ENCODE results near the gene NCAPD2.
"Not testable (repeated sequence)": the region's sequence is repeated elsewhere in the genome, so short reads cannot be mapped to it uniquely, and the experiment has no call there.

The NCAPD2 gene

DNA sequence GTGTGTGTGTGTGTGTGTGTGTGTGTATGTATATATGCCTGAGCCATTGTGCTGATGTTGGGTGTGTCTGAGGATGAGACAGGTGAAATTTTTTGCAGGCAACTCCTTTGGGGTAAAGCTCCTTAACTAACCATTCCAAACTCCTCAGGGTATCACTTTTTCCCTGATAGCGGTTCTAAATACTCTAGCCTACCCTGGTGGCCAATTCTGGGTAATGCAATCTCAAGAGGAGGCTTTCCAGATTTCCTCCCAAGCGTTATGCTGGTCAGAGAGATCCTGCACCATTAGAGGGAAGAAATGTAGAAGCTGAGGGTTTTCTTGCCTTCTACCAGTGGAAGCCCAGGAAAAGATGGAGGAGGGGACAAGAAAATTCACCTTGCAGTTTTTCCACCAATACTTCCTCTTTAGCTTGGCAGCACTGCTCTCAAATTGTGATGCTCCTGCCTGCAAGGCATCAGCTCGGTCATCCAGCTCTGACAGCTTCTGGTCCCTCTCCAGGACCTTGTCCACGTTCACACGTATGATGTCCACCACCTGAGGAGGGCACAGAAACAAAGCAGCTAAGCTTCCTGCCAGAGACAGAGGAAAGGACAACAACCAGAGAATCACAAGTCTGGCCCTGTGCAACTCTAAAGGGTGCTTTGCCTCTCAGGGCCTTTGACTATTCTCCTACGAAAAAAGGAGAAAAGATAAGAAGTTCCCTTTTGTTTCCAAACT, 28.3 kb upstream of the NCAPD2 start:
- Histone ChIP-seq H3K36me3 (ENCODE audit: control insufficient read depth in 2 of 2, insufficient read depth in 2 of 2, low read length in 2 of 2) (peaks cover 51 to 53% of the 10 kb centered on the region in 2 donors), H3K9me3 (ENCODE audit: control insufficient read depth in 2 of 2, low read length in 2 of 2) (no peaks in the 10 kb centered on the region), H3K4me3 (ENCODE audit: low read length in 2 of 2) (no peak overlapping the region), H3K4me1 (ENCODE audit: control insufficient read depth, insufficient read depth, low read length) (peaks cover 27% of the 10 kb centered on the region), H3K27me3 (ENCODE audit: control insufficient read depth in 1 of 2, insufficient read depth in 2 of 2, low read length in 2 of 2) (no peaks in the 10 kb centered on the region), H3K9ac (ENCODE audit: low read length in 2 of 2) (peak overlapping the region in 1 of 2 donors; percentile 51), H3K27ac (ENCODE audit: low read length) (peak overlapping the region; percentile 24)

DNA sequence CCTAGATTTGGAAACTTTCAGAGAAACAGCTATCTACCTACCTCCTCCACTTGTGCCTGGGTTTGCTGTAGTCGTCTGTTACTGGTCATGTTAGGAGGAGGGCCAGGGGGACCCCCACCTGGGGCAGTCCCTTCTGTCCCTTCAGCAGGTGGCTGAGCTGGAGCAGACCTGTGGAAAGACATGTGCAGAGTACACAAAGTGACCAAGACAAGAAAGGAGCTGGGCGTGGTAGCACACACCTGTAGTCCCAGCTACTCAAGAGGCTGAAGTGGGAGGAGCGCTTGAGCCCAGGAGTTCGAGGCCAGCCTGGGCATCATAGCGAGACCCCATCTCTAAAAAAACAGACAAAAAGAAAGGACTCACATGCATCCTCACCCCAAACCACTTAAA, 27.7 kb upstream of the NCAPD2 start:
- H3K4me3 ChIP-seq (ENCODE audit: low read length in 2 of 2), result no peak overlapping the region
- peaks cover 25% of the 10 kb centered on the region for H3K4me1 ChIP-seq (ENCODE audit: control insufficient read depth, insufficient read depth, low read length)
- no peaks in the 10 kb centered on the region for H3K9me3 ChIP-seq (ENCODE audit: control insufficient read depth in 2 of 2, low read length in 2 of 2)
- H3K27me3 ChIP-seq (ENCODE audit: control insufficient read depth in 1 of 2, insufficient read depth in 2 of 2, low read length in 2 of 2), result no peaks in the 10 kb centered on the region
- H3K27ac ChIP-seq (ENCODE audit: low read length), result peak overlapping the region; percentile 24
- H3K36me3 ChIP-seq (ENCODE audit: control insufficient read depth in 2 of 2, insufficient read depth in 2 of 2, low read length in 2 of 2), result peaks cover 46 to 47% of the 10 kb centered on the region in 2 donors
- no peak overlapping the region for H3K9ac ChIP-seq (ENCODE audit: low read length in 2 of 2)

DNA sequence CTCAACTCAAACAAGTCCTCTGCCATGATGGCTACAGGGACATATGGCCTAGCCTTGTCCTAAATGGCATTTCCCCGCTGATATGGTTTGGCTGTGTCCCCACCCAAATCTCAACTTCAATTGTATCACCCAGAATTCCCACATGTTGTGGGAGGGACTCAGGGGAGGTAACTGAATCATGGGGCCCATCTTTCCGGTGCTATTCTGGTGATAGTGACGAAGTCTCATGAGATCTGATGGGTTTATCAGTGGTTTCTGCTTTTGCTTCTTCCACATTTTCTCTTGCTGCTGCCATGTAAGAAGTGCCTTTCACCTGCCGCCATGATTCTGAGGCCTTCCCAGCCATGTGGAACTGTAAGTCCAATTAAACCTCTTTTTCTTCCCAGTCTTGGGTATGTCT, 27.2 kb upstream of the NCAPD2 start:
- peaks cover 28% of the 10 kb centered on the region for H3K4me1 ChIP-seq (ENCODE audit: control insufficient read depth, insufficient read depth, low read length)
- not testable (repeated sequence) for H3K9me3 ChIP-seq (ENCODE audit: control insufficient read depth in 2 of 2, low read length in 2 of 2); H3K27me3 ChIP-seq (ENCODE audit: control insufficient read depth in 1 of 2, insufficient read depth in 2 of 2, low read length in 2 of 2); H3K4me3 ChIP-seq (ENCODE audit: low read length in 2 of 2); H3K27ac ChIP-seq (ENCODE audit: low read length); H3K9ac ChIP-seq (ENCODE audit: low read length in 2 of 2)
- peaks cover 41% of the 10 kb centered on the region in 2 donors for H3K36me3 ChIP-seq (ENCODE audit: control insufficient read depth in 2 of 2, insufficient read depth in 2 of 2, low read length in 2 of 2)

DNA sequence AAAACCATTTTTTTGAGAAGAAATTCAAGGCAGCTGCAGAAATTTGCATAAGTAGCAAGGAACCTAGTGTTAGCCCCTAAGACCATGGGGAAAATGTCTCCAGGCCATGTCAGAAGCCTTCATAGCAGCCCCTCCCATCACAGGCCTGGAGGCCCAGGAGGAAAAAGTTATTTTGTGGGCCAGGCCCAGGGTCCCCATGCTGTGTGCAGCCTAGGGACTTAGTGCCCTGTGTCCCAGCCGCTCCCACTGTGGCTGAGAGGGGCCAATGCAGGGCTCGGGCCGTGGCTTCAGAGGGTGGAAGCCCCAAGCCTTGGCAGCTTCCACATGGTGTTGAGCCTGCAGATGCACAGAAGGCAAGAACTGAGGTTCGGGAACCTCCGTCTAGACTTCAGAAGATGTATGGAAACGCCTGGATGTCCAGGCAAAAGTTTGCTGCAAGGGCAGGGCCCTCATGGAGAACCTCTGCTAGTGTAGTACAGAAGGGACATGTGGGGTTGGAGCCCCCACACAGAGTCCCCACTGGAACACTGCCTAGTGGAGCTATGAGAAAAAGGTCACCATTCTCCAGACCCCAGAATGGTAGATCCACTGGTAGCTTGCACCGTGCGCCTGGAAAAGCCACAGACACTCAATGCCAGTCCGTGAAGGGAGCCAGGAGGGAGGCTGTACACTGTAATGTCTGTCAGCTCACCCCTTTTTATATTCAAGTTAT, 26.2 kb upstream of the NCAPD2 start:
- not testable (repeated sequence) for H3K27me3 ChIP-seq (ENCODE audit: control insufficient read depth in 1 of 2, insufficient read depth in 2 of 2, low read length in 2 of 2); H3K9me3 ChIP-seq (ENCODE audit: control insufficient read depth in 2 of 2, low read length in 2 of 2); H3K27ac ChIP-seq (ENCODE audit: low read length); H3K9ac ChIP-seq (ENCODE audit: low read length in 2 of 2); H3K4me3 ChIP-seq (ENCODE audit: low read length in 2 of 2)
- H3K4me1 ChIP-seq (ENCODE audit: control insufficient read depth, insufficient read depth, low read length), result peaks cover 28% of the 10 kb centered on the region
- H3K36me3 ChIP-seq (ENCODE audit: control insufficient read depth in 2 of 2, insufficient read depth in 2 of 2, low read length in 2 of 2), result peaks cover 31 to 33% of the 10 kb centered on the region in 2 donors

DNA sequence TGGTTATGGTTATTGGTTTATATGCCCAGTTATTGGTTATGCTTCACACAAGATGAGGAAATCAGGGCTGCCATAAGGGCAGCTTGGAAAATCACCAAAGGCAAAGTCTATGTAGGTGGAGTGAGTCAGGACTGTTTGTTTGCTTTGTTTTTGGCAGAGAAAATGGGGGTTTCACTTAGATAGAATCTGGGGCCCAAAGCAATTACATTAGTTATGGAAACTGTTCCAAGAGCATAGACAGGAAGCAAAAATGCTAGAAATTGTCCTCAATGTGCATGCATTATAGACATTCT, 25.7 kb upstream of the NCAPD2 start:
- H3K27ac ChIP-seq (ENCODE audit: low read length), result no peak overlapping the region

DNA sequence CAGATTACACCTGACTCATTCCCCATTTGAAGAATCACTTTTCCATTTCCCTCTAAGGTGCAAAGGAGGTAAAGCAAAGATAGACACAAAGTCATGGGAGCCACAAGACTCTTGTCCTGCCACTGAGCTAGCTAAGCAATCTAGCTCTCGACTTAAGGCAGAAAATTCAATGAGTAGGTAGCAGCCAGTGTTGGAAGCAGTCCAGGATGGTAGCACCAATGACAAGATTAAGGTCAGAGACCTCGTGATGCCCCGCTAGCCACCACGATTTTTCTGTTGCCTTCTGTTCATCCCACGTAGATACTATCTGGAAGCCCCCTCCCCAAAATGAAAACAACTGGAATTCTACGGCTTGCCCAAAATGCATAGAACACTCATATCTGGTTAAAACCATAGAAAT, 24.8 kb upstream of the NCAPD2 start:
- Histone ChIP-seq H3K27me3 (ENCODE audit: control insufficient read depth in 1 of 2, insufficient read depth in 2 of 2, low read length in 2 of 2) (no peaks in the 10 kb centered on the region), H3K36me3 (ENCODE audit: control insufficient read depth in 2 of 2, insufficient read depth in 2 of 2, low read length in 2 of 2) (peaks cover 19 to 20% of the 10 kb centered on the region in 2 donors), H3K9ac (ENCODE audit: low read length in 2 of 2) (peak overlapping the region; percentile 13 to 51), H3K27ac (ENCODE audit: low read length) (no peak overlapping the region), H3K4me3 (ENCODE audit: low read length in 2 of 2) (peak overlapping the region; percentile 87 to 90), H3K4me1 (ENCODE audit: control insufficient read depth, insufficient read depth, low read length) (peaks cover 21% of the 10 kb centered on the region), H3K9me3 (ENCODE audit: control insufficient read depth in 2 of 2, low read length in 2 of 2) (no peaks in the 10 kb centered on the region)

More for the DNA sequence above, 25.7 kb upstream of the NCAPD2 start:
- H3K9ac ChIP-seq (ENCODE audit: low read length in 2 of 2), result no peak overlapping the region
- peaks cover 25% of the 10 kb centered on the region for H3K4me1 ChIP-seq (ENCODE audit: control insufficient read depth, insufficient read depth, low read length)
- peak overlapping the region in 1 of 2 donors; percentile 87 for H3K4me3 ChIP-seq (ENCODE audit: low read length in 2 of 2)
- H3K36me3 ChIP-seq (ENCODE audit: control insufficient read depth in 2 of 2, insufficient read depth in 2 of 2, low read length in 2 of 2), result peaks cover 26 to 28% of the 10 kb centered on the region in 2 donors
- no peaks in the 10 kb centered on the region for H3K27me3 ChIP-seq (ENCODE audit: control insufficient read depth in 1 of 2, insufficient read depth in 2 of 2, low read length in 2 of 2)
- H3K9me3 ChIP-seq (ENCODE audit: control insufficient read depth in 2 of 2, low read length in 2 of 2), result no peaks in the 10 kb centered on the region

DNA sequence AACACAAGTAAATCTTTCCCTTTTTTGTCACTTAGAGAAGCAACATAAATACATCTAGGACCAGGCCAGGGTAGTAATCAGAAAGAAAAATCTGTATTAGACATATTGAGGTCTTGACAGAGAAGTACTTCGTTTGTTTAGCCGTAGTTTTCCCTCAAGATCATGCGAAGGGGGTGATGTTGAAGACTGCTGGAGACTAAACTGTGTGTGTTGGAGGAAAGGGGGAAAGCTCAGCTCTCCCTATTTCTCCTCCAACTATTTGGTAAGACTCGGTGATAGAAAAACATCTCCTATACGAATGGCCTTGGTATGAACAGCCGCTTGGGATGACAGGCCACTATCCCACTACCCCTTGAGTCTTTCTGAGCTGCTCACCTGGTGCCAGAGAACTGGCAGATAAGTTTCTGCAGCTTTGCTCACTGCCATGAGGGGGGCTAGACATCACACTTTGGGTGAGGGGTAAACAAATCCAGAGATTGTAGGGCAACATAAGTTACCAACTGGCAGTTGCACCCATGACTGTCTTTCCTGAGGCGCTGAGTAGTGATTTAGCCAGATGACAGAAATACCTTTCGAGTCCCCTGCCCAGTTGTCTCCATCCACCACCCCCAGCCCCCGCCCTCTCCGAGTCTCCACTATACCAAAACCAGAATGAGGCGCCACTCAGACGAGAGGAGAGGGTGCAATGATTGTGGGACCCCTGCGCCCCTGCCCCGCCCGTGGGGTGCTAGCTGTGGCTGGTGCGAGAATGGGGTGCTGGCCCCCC, 24.1 kb upstream of the NCAPD2 start:
- peak overlapping the region; percentile 87 to 90 for H3K4me3 ChIP-seq (ENCODE audit: low read length in 2 of 2)
- peak overlapping the region; percentile 88 for H3K27ac ChIP-seq (ENCODE audit: low read length)
- peaks cover 12 to 13% of the 10 kb centered on the region in 2 donors for H3K36me3 ChIP-seq (ENCODE audit: control insufficient read depth in 2 of 2, insufficient read depth in 2 of 2, low read length in 2 of 2)
- peaks cover 20% of the 10 kb centered on the region for H3K4me1 ChIP-seq (ENCODE audit: control insufficient read depth, insufficient read depth, low read length)
- H3K9me3 ChIP-seq (ENCODE audit: control insufficient read depth in 2 of 2, low read length in 2 of 2), result no peaks in the 10 kb centered on the region
- H3K9ac ChIP-seq (ENCODE audit: low read length in 2 of 2), result peak overlapping the region; percentile 51 to 79
- no peaks in the 10 kb centered on the region for H3K27me3 ChIP-seq (ENCODE audit: control insufficient read depth in 1 of 2, insufficient read depth in 2 of 2, low read length in 2 of 2)

DNA sequence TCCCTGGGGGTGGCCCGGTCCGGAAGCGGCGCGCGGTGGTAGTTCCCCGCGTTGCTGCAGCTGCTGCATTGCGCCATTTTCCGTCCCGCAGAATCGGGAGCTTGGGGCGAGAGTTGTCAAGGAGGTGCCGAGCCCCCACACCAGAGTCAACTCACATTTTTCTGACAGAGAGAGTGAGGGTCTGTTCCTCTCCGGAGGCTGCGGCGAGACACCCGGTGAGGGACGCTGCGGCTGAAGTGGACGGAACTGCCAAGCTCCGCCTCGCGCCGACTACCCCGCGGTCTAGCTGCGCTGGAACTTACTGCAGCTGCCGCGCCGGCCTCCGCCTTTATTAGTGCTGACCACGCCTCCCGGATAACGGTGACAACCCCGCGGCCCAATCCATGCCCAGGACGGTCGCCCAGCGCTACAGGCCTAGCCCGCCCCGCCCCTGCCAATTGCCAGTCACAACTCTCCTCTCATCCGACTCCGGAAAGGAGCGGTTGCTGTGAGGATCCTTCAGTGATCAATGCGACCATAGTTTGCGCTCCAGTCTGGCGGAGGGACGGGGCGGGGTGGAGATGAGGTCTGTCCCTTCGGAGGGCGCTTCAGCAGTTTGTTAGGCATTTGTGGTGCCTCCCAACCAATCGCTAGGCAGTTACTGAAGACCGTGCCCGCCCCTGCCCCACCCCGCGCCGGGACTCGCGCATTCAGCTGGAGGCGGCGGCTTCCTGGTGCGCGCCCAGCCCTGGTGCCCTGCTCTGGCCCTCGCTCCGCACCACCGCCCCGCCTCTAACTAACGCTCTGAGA, 23.3 kb upstream of the NCAPD2 start, which contains the start of gene VAMP1:
TSS of gene VAMP1 (minus strand) at position 303 of the 789 bp plus-strand sequence. CDS start at position 157, 146 bp downstream.
- Histone ChIP-seq H3K4me1 (ENCODE audit: control insufficient read depth, insufficient read depth, low read length) (peaks cover 20% of the 10 kb centered on the region), H3K27me3 (ENCODE audit: control insufficient read depth in 1 of 2, insufficient read depth in 2 of 2, low read length in 2 of 2) (no peaks in the 10 kb centered on the region), H3K9me3 (ENCODE audit: control insufficient read depth in 2 of 2, low read length in 2 of 2) (no peaks in the 10 kb centered on the region), H3K27ac (ENCODE audit: low read length) (peak within 1 kb of the TSS; percentile 88), H3K4me3 (ENCODE audit: low read length in 2 of 2) (peak within 1 kb of the TSS; percentile 87 to 90), H3K36me3 (ENCODE audit: control insufficient read depth in 2 of 2, insufficient read depth in 2 of 2, low read length in 2 of 2) (peaks cover 9% of the 10 kb centered on the region in 2 donors), H3K9ac (ENCODE audit: low read length in 2 of 2) (peak within 1 kb of the TSS; percentile 51 to 84)

DNA sequence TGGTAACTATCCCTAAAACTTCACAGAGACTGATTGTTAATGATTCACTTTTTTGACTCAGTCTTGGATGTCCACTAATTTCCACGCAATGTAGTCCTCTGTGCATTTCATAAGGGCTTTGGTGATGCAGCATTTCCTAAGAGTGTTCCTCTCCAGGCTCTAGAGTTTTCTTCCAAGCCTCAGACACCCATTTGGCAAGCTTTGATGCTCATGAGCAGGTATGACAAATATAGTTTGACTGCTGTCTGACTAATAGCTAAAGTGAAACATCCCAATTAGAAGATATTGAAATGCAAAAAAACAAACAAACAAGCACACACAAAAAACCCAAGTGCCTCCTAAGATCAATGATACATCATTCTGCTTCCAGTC, 21.9 kb upstream of the NCAPD2 start:
- Histone ChIP-seq H3K9me3 (ENCODE audit: control insufficient read depth in 2 of 2, low read length in 2 of 2) (no peaks in the 10 kb centered on the region), H3K27me3 (ENCODE audit: control insufficient read depth in 1 of 2, insufficient read depth in 2 of 2, low read length in 2 of 2) (no peaks in the 10 kb centered on the region), H3K27ac (ENCODE audit: low read length) (no peak overlapping the region), H3K4me1 (ENCODE audit: control insufficient read depth, insufficient read depth, low read length) (peaks cover 22% of the 10 kb centered on the region), H3K36me3 (ENCODE audit: control insufficient read depth in 2 of 2, insufficient read depth in 2 of 2, low read length in 2 of 2) (peaks cover 0 to 3% of the 10 kb centered on the region in 2 donors), H3K4me3 (ENCODE audit: low read length in 2 of 2) (no peak overlapping the region), H3K9ac (ENCODE audit: low read length in 2 of 2) (no peak overlapping the region)

DNA sequence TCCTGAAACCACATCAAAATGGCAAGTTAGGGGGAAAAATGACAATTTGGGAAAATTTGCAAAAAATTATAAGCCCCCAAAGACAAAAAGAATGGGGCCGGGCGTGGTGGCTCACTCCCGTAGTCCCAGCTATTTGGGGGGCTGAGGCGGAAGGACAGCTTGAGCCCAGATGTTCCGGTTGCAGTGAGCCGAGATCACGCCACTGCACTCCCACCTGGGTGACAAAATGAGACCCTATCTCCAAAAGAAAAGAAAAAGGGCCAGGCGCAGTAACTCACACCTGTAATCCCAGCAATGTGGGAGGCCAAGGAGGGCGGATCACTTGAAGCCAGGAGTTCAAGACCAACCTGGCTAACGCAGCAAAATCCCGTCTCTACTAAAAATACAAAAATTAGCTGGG, 21.4 kb upstream of the NCAPD2 start:
- Histone ChIP-seq H3K27me3 (ENCODE audit: control insufficient read depth in 1 of 2, insufficient read depth in 2 of 2, low read length in 2 of 2) (no peaks in the 10 kb centered on the region), H3K36me3 (ENCODE audit: control insufficient read depth in 2 of 2, insufficient read depth in 2 of 2, low read length in 2 of 2) (peaks cover 0 to 3% of the 10 kb centered on the region in 2 donors), H3K4me1 (ENCODE audit: control insufficient read depth, insufficient read depth, low read length) (peaks cover 22% of the 10 kb centered on the region), H3K27ac (ENCODE audit: low read length) (no peak overlapping the region), H3K9me3 (ENCODE audit: control insufficient read depth in 2 of 2, low read length in 2 of 2) (no peaks in the 10 kb centered on the region), H3K9ac (ENCODE audit: low read length in 2 of 2) (no peak overlapping the region), H3K4me3 (ENCODE audit: low read length in 2 of 2) (no peak overlapping the region)
